ENCODE measurements around the gene PTGS1. TPM values are rescaled to one million over a fixed set of nuclear protein-coding genes. Genes with fewer than 3 reads are reported as not detected.
A peak's percentile ranks its signal among the peaks of the same experiment; 100 is the strongest.

Gene PTGS1
- total RNA-seq, 1 experiment from 2014 or later: 1.8 TPM

- no peak for DNase-seq
- intact Hi-C loops (cut with micrococcal nuclease; ENCODE audit: unreplicated experiment): no loop called here
- no peaks in the 10 kb centered on the region for H3K9me3 ChIP-seq (ENCODE audit: insufficient read depth, low read depth)
- H3F3A ChIP-seq (ENCODE audit: insufficient read depth, low read depth): no peaks in the 10 kb centered on the region
- no peaks in the 10 kb centered on the region for H3K79me2 ChIP-seq (ENCODE audit: low read depth)
- H4K20me1 ChIP-seq (ENCODE audit: insufficient read depth): 0 out of 2 replicates have a peak, but pooled peaks cover 3% of the 10 kb centered on the region
- H2AFZ ChIP-seq: no peak overlapping the region
- H3K9me2 ChIP-seq (ENCODE audit: insufficient read depth): no peaks in the 10 kb centered on the region
- H3K27me3 ChIP-seq (ENCODE audit: insufficient read depth, low read depth): peaks cover 24% of the 10 kb centered on the region
- no peak for TF ChIP-seq EZH2 (IDR thresholded peaks at IDR 0.05; ENCODE audit: low read depth)
- TF ChIP-seq CTCF (conservative IDR thresholded peaks at IDR 0.05): no peak
- CTCF ChIA-PET: interaction anchor here (1.5 kb wide), 1 partner anchor 114 kb away, joined by 3 read pairs; no protein-coding TSS in a partner anchor
- no peak overlapping the region for H3K27ac ChIP-seq
- BruUV-seq (replicated peaks): no TSS peak
- no peaks in the 10 kb centered on the region for H3K4me1 ChIP-seq (replicated peaks; ENCODE audit: insufficient read depth)
- POLR2A ChIA-PET (ENCODE audit: unreplicated experiment): no interaction called here
- H3K36me3 ChIP-seq (ENCODE audit: low read depth): no peaks in the 10 kb centered on the region
- no peak overlapping the region for H3K4me2 ChIP-seq
- H3K4me3 ChIP-seq: no peak overlapping the region
Measured at GRCh38 chr9:122349201-122349600, 21.6 kb upstream of the PTGS1 start.

GRCh38 chr9:122350577-122351355 lies 20.1 kb upstream of the PTGS1 start:
- peak; percentile 93 for TF ChIP-seq CTCF (conservative IDR thresholded peaks at IDR 0.05)
- no peak for TF ChIP-seq EZH2 (IDR thresholded peaks at IDR 0.05; ENCODE audit: low read depth)
- DNase-seq: peak in 1 of 2 experiments; percentile 82
- Histone ChIP-seq H3K79me2 (ENCODE audit: low read depth) (no peaks in the 10 kb centered on the region), H2AFZ (no peak overlapping the region), H3K9me2 (ENCODE audit: insufficient read depth) (no peaks in the 10 kb centered on the region), H3K4me3 (no peak overlapping the region), H3K27me3 (ENCODE audit: insufficient read depth, low read depth) (peaks cover 21% of the 10 kb centered on the region), H3K9me3 (ENCODE audit: insufficient read depth, low read depth) (no peaks in the 10 kb centered on the region), H3K4me1 (replicated peaks; ENCODE audit: insufficient read depth) (no peaks in the 10 kb centered on the region), H3K27ac (no peak overlapping the region), H3K4me2 (no peak overlapping the region), H4K20me1 (ENCODE audit: insufficient read depth) (0 out of 2 replicates have a peak, but pooled peaks cover 3% of the 10 kb centered on the region), H3F3A (ENCODE audit: insufficient read depth, low read depth) (no peaks in the 10 kb centered on the region), H3K36me3 (ENCODE audit: low read depth) (no peaks in the 10 kb centered on the region)
- ChIA-PET CTCF (interaction anchor here (0.6 to 1.6 kb wide), 7 partner anchors 13 to 715 kb away, joined by 3 to 26 read pairs (median 5); no protein-coding TSS in a partner anchor), POLR2A (ENCODE audit: unreplicated experiment) (no interaction called here)
- intact Hi-C loops (cut with micrococcal nuclease; ENCODE audit: unreplicated experiment): loop anchor here (1.0 to 2.0 kb wide), 5 partner anchors 103 to 804 kb away; no protein-coding TSS in a partner anchor
- BruUV-seq (replicated peaks): no TSS peak

GRCh38 chr9:122354536-122355199 lies 16.2 kb upstream of the PTGS1 start:
- DNase-seq: no peak
- Histone ChIP-seq H3F3A (ENCODE audit: insufficient read depth, low read depth) (no peaks in the 10 kb centered on the region), H3K27ac (no peak overlapping the region), H3K4me2 (no peak overlapping the region), H3K9me2 (ENCODE audit: insufficient read depth) (no peaks in the 10 kb centered on the region), H4K20me1 (ENCODE audit: insufficient read depth) (0 out of 2 replicates have a peak, but pooled peaks cover 3% of the 10 kb centered on the region), H3K4me1 (replicated peaks; ENCODE audit: insufficient read depth) (no peaks in the 10 kb centered on the region), H2AFZ (no peak overlapping the region), H3K27me3 (ENCODE audit: insufficient read depth, low read depth) (no peaks in the 10 kb centered on the region; the same call in 1 of the 2 replicates), H3K36me3 (ENCODE audit: low read depth) (no peaks in the 10 kb centered on the region), H3K4me3 (no peak overlapping the region), H3K9me3 (ENCODE audit: insufficient read depth, low read depth) (no peaks in the 10 kb centered on the region), H3K79me2 (ENCODE audit: low read depth) (no peaks in the 10 kb centered on the region)
- TF ChIP-seq CTCF (conservative IDR thresholded peaks at IDR 0.05) (no peak), EZH2 (IDR thresholded peaks at IDR 0.05; ENCODE audit: low read depth) (no peak)
- POLR2A ChIA-PET (ENCODE audit: unreplicated experiment): no interaction called here
- intact Hi-C loops (cut with micrococcal nuclease; ENCODE audit: unreplicated experiment): no loop called here
- CTCF ChIA-PET: no interaction called here
- no TSS peak for BruUV-seq (replicated peaks)
